Left renal pelvis (tissue), 4 donors: Measurements from ENCODE around the gene SOX21. TPM values are rescaled to one million over a fixed set of nuclear protein-coding genes. Genes with fewer than 3 reads are reported as not detected.

Source experiments
- DNase-seq, 4 donors: peaks; one replicate each; pipeline ENCODE4 v3.0.0-alpha.2; 2013; ENCODE audit warnings: low read depth in 4 of 4, low spot score in 3 of 4
- polyA plus RNA-seq, 4 donors: library from polyadenylated mRNA; unstranded; fragments of 120-200 nt; gene quantifications; one replicate each; pipeline ENCODE4 v1.2.1, GENCODE V29; 2013; ENCODE audit not compliant: insufficient read length in 4 of 4

SOX21 gene
- polyA plus RNA-seq, 4 donors = 0.08 to 0.40 (median 0.26) TPM

DNA sequence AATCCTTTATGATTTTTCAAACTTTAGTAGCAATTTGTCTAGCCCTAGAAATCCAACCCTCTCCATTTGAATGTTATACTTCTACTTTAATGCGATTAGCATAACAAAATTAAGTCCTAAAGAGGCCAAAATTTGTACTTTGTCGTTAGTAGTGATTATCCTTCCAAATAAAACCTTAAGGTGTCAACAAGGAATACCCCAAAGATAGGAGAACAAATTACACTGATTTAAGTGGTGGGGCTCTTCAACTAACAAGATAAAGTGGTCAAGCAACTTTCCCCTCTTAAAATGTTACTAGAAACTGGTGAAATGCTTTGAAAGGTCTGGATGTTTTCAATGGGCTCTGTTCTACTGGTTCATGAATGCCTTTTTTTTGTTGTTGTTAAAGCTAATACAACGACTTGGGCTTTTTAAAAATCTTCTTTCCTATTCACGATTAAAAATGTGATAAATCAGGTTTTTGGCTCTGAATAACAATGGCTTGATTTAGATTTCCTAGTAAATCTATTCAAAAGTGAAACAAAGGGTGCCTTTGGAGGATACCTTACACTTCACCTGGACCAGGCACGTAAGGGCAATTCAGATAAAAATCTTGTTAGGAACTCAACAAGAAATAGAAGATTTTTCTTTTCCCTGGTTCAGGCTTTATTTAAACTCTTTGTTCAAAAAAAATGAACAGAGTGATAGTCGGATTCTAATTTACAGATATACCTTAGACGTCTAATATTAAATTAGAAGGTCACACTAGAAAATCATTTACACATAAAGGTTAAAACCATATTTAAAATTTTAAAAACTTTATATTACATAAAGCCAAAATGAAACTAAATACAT is 3.1 kb downstream of the SOX21 start:
- no peak for DNase-seq

DNA sequence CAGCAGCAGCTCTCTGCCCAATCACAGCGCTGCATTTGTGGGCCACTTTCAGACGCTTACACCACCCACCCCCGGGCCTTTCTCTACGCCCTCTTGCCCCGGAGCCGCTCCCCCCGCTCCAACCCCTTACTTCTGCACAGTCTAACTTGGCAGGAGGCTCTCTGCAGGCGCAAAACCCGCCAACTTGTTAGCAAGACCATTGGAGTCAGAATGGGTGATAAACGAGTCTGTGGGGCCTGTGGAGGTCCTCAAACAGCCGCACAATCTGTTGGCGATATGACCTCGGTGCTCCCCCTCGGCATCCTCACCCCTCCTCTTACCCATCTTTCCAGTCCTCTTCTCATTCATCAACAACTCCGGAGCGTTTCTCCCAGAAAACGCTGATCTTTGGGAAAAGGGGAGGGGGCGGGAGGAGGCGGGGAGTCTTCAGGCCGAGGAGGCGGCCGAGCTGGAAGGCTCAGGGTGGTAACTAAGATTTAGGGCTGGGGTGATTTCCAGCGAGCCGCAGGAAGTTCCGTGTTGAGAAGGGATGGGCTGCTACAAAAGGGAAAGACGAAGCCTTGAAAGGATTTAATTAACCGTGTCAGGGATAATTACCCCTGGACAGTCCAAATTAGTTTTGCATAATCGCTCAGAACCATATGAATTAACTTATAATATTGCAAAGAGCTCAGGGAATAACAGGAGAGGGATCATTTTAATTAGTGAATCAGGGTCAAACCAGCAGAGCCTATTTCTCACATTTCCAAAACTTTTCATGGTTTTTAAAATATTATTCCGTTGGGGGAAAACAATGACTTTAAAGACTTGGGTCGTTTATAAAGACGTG is 4.1 kb downstream of the SOX21 start:
- no peak for DNase-seq

DNA sequence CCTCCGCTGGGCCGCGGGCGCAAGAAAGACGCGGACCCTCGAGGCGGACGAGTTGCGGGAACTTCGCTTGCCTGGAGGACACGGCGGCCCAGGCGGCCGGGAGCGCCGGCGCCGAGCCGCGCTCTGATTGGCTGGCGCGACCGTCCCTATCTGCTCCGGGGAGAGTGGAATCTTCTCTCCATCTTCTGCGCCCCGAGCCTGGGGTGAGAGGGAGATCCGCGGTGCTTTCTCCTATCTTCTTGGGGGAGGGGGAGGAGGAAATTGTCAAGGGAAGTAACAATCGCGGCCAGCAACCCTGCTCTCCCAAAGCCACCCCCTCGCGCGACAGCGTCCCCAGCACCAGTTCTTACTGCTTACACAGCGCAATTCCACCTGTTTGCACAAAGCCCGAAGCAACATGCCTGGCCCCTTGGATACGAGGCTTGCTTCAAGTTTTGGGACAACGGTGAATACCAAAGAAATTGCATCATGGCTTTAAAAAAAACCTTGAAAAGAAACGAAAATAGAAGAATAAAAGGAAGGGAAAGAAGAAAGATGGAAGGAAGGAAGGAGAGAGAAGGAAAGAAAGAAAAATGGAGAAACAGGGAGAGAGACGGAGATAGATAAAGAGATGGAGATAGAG is 4.8 kb downstream of the SOX21 start:
- no peak for DNase-seq

GRCh38 chr13:94706843-94707399 is 5.4 kb downstream of the SOX21 start:
- DNase-seq = no peak

GRCh38 chr13:94706101-94706842 is 6.1 kb downstream of the SOX21 start:
- DNase-seq = no peak

GRCh38 chr13:94705081-94706030 is 7.0 kb downstream of the SOX21 start:
- no peak for DNase-seq

DNA sequence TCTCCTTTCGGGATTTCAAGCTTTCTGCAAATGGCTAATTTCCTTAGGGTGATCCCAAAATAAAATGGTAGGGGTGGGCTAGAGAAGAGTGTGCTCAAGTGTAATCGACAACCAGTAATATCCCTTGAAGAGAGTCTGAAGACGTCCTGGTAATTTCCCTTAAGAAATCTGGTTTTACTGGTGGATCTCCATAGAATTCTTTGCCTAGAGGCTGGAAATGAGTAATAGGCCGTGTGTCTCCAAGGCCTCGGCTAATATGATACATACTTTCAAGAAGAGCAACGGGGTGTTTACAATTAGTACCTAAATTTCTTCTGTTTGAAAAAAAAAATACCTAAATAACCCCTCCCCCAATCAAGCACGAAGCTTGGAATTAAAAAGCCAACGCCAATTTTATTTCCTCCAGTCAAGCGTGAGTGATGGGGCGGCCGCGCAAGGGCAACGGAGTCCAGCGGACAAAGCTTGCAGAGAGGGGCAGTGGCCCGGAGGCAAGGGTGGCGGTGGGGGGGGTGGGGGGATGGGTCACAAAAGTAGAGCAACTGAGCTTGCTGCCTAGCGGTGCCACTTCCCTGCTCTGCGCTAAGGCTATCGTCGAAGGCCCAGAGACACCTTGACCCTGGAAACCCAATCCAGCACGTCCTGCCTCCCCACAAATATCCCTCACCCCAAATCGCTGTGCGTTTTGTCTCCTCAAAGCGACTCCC is 7.8 kb downstream of the SOX21 start:
- no peak for DNase-seq

- DNase-seq = no peak
Measured at GRCh38 chr13:94703721-94704314, 8.5 kb downstream of the SOX21 start.

DNA sequence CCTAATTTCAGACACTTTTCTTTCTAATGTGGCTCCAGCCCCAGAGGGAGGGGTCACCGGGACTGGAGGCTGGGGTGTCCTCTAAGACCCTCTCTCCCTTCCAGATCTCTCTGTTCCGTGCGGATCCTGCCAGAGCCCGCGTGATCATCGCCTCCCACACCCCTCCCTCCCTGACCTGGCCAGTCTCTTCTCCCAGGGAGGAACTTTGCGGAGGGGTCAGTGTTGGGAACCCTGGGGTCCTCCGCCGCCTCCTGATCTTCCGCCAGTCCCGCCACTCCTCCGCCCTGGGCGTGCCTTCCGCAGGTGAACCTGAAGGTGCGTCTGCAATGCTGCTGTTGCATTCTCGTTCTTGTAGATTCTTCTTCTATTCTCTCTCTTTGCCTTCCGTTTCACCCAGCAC is 9.1 kb downstream of the SOX21 start:
- no peak for DNase-seq

GRCh38 chr13:94702181-94703041 is 9.9 kb downstream of the SOX21 start:
- no peak for DNase-seq

DNA sequence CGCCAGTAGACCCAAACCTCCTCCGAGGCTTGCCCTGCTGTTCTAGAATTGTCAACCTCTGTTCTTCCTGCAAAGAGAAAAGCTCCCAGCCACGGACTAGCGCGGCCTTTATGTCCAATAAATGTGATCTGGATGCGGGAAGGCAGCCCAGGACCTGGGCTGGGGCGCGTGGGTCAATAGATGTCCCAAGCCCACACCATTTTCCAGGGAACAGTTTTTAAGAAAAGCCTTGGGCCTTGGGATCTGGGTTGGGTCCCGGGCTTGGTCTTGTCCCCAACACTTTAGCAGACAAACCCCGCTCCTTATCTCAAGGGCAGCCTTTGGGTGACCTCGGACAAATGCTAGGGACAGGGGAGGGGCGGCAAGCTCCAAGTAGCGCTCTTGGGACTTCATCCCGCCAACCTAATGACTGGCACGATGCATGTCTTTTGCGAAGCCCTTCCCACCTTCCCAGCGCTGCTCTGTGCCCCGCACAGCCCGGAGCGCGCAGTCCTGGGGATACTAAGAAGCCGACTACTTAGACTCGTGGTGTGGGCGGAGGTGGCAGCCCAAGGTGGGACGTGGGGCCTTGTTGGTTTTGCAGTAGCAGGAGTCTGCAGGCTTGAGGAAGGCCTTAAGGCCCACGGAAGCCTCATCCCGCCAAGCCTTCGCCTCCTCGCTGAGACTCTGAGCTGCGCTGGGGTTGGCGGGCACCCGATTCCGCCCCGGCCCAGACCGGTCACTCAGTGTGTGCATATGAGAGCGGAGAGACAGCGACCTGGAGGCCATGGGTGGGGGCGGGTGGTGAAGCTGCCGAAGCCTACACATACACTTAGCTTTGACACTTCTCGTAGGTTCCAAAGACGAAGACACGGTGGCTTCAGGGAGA is 10.8 kb downstream of the SOX21 start:
- DNase-seq = no peak

DNA sequence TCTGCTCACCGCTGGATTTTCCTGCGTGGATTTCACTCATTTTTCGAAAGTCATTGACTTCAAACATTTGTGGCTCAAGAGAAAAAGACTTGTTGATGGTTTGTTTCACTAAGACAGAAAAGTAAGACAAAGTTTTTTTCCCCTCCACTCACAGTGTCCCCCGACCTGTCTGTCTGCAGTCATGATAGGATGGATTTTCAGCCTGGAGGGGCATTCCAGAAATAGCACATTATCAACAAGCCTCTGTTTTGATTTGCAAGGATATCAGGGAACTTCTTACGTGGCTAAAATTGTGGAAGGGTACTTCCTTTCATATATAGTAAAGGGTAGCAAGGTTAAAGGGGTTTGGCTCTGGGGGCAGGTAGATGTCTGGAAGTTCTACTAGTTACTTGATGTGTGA is 11.8 kb downstream of the SOX21 start:
- no peak for DNase-seq

- no peak for DNase-seq
Measured at GRCh38 chr13:94700051-94700535, 12.3 kb downstream of the SOX21 start.

- DNase-seq = no peak
Measured at GRCh38 chr13:94696171-94696570, 16.2 kb downstream of the SOX21 start.

GRCh38 chr13:94692030-94692429 is 20.3 kb downstream of the SOX21 start:
- no peak for DNase-seq

DNA sequence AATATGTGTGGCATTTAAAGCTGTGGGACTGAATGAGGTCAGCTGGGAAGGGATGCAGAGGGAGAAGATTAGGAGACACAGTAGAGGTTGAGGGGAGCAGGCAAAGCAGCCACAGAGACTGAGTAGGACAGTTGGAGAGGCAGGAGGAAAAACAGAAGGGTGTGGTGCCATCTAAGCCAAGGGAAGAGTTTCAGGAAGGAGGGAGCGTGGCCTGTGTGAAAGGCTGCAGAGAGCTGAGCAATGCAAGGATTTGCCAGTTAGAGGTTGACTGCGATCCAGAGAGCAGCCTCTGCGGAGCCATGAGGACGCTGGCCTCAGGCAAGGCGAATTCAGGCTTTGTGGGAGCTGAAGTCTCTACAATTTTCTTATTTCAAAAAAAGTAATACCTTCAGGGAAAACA is 28.9 kb downstream of the SOX21 start:
- no peak for DNase-seq
